Astrocyte of the cerebellum (primary cell): Measurements from ENCODE around the gene MED15.
"Not testable (repeated sequence)": the region's sequence is repeated elsewhere in the genome, so short reads cannot be mapped to it uniquely, and the experiment has no call there.

Experiments
- DNase-seq: peaks from one replicate; pipeline ENCODE4 v3.0.0-alpha.2; 2011; ENCODE audit warnings: low read depth
- H3K4me3 ChIP-seq: 2 replicates; pipeline ENCODE4 v1.5.1; 2011; ENCODE audit warnings: mild to moderate bottlenecking, low read depth, low read length, moderate library complexity
- in situ Hi-C: cut with HindIII; loops from 2 replicates; pipeline ENCODE4 v1.10.0; 2017; ENCODE audit warnings: low sequenced_read_pairs
- TF ChIP-seq, protein P1 (sequence below): IDR thresholded peaks from 2 replicates; pipeline ENCODE4 v1.5.1; 2012; ENCODE audit warnings: low read length, low read depth, moderate library complexity, mild to moderate bottlenecking; ENCODE audit errors: missing control alignments

Gene MED15

DNA sequence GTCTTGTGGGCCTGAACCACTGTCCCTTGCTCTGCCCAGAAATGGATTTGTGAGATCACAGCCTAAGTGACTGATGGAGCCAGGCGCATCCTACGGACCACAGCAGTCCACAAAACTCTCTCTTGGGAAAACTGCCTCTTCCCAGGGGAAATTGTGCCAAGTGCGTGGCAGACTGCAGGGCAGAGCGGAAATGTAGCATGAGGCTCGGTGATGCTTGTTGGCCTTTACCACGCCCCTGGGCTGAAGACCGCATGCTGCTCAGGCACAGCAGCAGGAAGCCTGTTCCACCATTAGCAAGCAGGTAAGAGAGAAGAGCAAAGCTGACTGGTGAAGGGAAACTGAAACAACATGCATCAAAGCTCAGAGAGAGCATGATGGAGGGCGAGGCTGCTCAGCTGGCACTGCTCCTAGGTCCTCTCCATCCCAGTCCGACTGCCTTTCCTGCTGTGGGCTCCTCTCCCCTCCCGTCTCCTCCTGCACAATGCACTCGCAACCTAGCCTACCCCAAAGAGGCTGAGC lies 43.3 kb upstream of the MED15 start:
- no peak for DNase-seq
- TF ChIP-seq, protein P1, sequence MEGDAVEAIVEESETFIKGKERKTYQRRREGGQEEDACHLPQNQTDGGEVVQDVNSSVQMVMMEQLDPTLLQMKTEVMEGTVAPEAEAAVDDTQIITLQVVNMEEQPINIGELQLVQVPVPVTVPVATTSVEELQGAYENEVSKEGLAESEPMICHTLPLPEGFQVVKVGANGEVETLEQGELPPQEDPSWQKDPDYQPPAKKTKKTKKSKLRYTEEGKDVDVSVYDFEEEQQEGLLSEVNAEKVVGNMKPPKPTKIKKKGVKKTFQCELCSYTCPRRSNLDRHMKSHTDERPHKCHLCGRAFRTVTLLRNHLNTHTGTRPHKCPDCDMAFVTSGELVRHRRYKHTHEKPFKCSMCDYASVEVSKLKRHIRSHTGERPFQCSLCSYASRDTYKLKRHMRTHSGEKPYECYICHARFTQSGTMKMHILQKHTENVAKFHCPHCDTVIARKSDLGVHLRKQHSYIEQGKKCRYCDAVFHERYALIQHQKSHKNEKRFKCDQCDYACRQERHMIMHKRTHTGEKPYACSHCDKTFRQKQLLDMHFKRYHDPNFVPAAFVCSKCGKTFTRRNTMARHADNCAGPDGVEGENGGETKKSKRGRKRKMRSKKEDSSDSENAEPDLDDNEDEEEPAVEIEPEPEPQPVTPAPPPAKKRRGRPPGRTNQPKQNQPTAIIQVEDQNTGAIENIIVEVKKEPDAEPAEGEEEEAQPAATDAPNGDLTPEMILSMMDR, result no peak
- no peak overlapping the region for H3K4me3 ChIP-seq
- in situ Hi-C loops, result no loop called here

DNA sequence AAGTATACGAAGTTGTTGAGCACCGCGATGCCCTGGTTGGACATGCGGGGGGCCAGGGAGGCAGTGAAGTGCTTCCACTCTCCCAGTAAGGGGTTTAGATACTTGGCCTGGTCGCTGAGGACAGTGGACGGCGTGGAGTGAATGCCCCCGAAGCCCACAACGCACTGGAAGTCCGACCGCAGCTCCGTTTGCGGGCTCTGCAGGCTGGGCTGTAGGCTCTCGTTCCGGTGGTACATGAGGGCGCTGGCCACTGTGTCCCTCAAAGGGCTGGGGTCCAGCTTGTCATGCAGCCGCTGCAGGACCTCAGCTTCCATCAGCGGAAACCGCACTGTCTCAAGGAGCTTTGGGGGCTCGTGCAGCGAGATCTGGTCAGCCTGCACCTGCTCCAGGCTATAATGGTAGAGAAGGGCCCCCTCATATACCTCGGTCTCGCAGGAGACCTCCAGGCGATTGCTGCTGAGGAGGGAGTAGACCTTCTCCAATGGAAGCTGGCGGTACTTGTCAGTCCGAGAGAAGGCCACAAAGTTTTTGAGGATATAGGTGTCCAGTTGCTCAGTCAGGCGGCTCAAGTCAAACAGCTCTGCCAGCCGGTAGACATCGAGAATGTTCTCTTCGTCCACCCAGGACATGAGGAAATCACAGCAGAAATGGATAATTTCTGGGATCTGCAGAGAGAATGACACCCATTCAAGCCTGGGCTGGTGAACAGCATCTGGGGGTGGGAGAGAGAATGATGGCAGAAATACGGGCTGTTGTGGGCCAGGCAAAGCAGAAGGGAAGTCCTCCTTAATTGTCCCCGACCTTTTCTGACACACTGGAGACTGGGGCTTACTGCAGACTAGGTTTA lies 42.3 kb upstream of the MED15 start:
- TF ChIP-seq, protein P1, result no peak
- in situ Hi-C loops, result no loop called here
- H3K4me3 ChIP-seq, result no peak overlapping the region
- DNase-seq, result no peak

DNA sequence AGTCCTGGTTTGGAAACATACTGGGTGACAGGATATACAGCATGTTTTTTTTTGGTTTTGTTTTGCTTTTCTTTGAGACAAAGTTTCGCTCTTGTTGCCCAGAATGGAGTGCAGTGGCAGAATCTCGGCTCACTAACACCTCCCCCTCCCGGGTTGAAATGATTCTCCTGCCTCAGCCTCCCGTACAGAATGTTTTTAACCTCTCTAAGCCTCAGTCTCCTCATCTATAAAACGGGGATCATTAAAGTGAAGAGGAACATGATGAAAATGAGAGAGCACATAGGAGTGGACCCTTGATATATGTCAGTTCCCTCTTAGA lies 41.7 kb upstream of the MED15 start:
- in situ Hi-C loops, result no loop called here
- no peak overlapping the region for H3K4me3 ChIP-seq
- DNase-seq, result no peak
- TF ChIP-seq, protein P1, result no peak

DNA sequence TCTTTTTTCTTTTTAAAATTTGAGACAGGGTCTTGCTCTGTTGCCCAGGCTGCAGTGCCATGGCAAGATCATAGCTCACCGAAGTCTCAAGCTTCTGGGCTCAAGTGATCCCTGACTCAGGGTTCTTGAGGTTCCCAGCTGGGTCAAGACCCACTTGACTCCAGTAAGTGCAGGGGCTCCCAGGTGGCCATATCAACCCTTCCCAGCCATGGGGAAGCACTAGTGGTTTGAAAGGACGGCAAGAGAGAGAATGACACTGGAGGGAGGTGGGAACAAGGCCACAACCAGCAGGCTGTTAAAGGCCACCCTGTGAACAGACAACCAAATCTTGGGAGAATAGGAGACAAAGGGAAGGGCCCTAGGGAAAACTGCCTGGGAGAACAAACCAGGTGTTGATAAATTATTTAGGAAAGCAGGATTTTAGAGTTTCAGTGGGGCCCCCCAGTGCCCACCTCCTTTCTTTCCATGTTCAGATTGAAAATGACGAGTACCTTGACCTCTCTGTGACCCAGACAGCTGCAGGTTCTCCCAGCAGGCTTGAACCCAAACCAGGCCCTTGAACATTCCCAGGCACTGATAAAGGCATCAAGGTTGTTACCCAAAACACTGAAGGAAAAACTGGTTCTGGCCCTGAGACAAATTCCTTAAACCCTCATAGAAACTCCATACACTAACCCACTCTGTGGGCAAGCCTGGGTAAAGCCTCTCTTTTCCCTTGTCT lies 40.6 kb upstream of the MED15 start:
- TF ChIP-seq, protein P1, result no peak
- no peak overlapping the region for H3K4me3 ChIP-seq
- in situ Hi-C loops, result no loop called here
- no peak for DNase-seq

DNA sequence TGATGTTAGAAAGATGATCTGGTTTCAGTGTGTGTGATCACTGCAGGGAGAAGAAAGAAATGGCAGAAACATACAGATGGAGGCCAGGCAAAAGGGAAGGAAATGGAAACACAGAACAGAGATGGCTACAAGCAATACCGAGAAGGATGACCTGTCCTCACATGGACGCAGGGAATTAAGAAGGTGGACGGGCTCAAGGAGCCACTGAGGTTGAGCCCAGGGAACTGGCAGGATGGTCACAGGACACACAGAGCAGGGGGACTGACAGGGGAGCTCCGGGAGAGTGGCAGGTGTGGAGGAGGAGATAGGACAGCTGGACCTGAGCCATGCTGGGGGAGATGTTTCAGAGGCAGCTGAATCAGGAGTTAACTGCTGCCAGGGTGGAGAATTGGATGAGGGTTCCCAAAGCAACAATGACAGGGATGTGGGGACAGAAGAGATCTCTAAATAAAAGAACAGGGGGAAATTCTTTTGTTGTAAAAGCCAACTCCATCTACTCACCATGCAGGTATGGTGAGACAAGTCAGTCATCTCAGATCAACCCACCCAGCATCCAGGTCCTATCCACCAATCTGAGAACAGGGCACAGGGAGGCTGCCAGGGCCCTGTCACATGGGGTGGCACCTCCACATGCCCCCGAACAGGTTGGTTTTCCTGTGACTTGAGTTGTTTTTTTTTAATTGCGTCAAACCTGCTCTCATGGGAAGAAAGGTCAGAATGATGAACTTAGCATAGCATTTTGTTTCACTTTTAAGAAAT lies 38.1 kb upstream of the MED15 start:
- TF ChIP-seq, protein P1, result no peak
- no peak overlapping the region for H3K4me3 ChIP-seq
- DNase-seq, result no peak
- in situ Hi-C loops, result no loop called here

DNA sequence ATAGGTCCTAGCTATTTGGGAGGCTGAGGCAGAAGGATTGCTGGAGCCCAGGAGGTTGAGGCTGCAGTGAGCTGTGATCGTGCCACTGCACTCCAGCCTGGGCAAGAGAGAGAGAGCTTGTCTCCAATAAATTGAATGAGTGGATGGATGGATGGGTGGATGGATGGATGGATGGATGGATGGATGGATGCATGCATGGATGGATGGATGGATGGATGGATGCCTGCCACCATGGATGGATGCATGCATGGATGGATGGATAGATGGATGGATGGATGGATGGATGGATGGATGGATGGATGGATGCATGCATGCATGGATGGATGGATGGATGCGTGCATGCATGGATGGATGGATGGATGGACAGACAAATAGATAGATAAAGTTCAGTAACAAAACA lies 36.9 kb upstream of the MED15 start:
- DNase-seq, in situ Hi-C loops, H3K4me3 ChIP-seq: not testable (repeated sequence)
